Mucosa of descending colon (tissue), 3 donors: ENCODE results near the gene INPP4B. TPM values are rescaled to one million over a fixed set of nuclear protein-coding genes. Genes with fewer than 3 reads are reported as not detected.

Source experiments
- ATAC-seq: fragments of 200-7000 bp; cut with Tn5 transposase; one replicate; pipeline ENCODE4 v1.9.1; 2020; ENCODE audit warnings: mild to moderate bottlenecking, moderate library complexity
- DNase-seq, 3 donors: peaks; one replicate each; pipeline ENCODE4 v3.0.0-alpha.2; 2020
- H3K36me3 ChIP-seq: fragments of 200-600 bp; one replicate; pipeline ENCODE4 v1.8.0; 2021; ENCODE audit warnings: low read depth, mild to moderate bottlenecking
- H3K4me1 ChIP-seq: fragments of 200-600 bp; one replicate; pipeline ENCODE4 v1.8.0; 2021; ENCODE audit warnings: low read depth, mild to moderate bottlenecking
- H3K4me3 ChIP-seq: fragments of 200-600 bp; one replicate; pipeline ENCODE4 v1.8.0; 2021; ENCODE audit warnings: mild to moderate bottlenecking
- H3K9me3 ChIP-seq: fragments of 200-600 bp; one replicate; pipeline ENCODE4 v1.8.0; 2021; ENCODE audit warnings: mild to moderate bottlenecking
- intact Hi-C, 2 donors: fragments of 100-400 bp; cut with DNase I in 1 of 2; cut with micrococcal nuclease in 1 of 2; formaldehyde crosslinking; loops; one replicate each; pipeline versions ENCODE4 v1.11.0 to v1.11.1; 2022; cut with DNase I, micrococcal nuclease
- total RNA-seq, 3 donors: library from RNA; stranded (reverse); fragmentation: NEBNext Ultra II Directional in 2 of 3; extraction: Animal tissue kit (Norgen Biotek cat#: 25700) in 2 of 3; gene quantifications; one replicate each; pipeline versions ENCODE4 v1.2.1 to v1.2.4, GENCODE V29; 2021 to 2023
- TF ChIP-seq, protein P1 (sequence below): fragments of 200-600 bp; IDR thresholded peaks from one replicate; pipeline ENCODE4 v1.8.0; 2022; ENCODE audit warnings: antibody characterized with exemption, mild to moderate bottlenecking
- donor health status: DM: no; HTN: no; CAD: no; lungs with moderate emphysema.
- donor health status: DM: no; HTN: no; CAD: no.
- donor health status: DM: no; HTN: yes; CAD: no.

Gene INPP4B
- total RNA-seq, 3 donors from 2014 or later: 22.2 to 27.3 (median 24.1) TPM

DNA sequence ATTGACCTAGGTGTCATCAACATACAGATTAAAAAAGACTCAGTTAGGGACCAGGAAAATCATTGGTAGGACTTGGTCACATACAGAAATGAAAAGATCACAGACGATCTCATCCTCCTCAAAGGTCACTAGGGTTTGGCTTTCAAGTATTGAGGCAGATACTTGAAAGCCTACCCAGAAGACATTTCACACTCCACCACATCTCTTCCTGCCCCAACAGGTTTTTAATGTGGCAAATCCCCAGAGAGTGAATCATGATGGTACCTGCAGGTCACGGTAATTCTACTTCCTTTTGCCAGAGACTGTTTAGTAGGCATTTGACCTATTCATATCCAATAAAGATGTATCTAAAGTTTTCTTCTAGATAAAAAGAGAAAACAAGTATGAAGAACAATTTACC is 44.1 kb downstream of the INPP4B start:
- intact Hi-C loops: no loop called here
- H3K36me3 ChIP-seq: no peaks in the 10 kb centered on the region
- TF ChIP-seq, protein P1, sequence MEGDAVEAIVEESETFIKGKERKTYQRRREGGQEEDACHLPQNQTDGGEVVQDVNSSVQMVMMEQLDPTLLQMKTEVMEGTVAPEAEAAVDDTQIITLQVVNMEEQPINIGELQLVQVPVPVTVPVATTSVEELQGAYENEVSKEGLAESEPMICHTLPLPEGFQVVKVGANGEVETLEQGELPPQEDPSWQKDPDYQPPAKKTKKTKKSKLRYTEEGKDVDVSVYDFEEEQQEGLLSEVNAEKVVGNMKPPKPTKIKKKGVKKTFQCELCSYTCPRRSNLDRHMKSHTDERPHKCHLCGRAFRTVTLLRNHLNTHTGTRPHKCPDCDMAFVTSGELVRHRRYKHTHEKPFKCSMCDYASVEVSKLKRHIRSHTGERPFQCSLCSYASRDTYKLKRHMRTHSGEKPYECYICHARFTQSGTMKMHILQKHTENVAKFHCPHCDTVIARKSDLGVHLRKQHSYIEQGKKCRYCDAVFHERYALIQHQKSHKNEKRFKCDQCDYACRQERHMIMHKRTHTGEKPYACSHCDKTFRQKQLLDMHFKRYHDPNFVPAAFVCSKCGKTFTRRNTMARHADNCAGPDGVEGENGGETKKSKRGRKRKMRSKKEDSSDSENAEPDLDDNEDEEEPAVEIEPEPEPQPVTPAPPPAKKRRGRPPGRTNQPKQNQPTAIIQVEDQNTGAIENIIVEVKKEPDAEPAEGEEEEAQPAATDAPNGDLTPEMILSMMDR: no peak
- no peaks in the 10 kb centered on the region for H3K4me1 ChIP-seq
- ATAC-seq (no peak), DNase-seq (no peak)
- no peak overlapping the region for H3K4me3 ChIP-seq
- no peaks in the 10 kb centered on the region for H3K9me3 ChIP-seq

DNA sequence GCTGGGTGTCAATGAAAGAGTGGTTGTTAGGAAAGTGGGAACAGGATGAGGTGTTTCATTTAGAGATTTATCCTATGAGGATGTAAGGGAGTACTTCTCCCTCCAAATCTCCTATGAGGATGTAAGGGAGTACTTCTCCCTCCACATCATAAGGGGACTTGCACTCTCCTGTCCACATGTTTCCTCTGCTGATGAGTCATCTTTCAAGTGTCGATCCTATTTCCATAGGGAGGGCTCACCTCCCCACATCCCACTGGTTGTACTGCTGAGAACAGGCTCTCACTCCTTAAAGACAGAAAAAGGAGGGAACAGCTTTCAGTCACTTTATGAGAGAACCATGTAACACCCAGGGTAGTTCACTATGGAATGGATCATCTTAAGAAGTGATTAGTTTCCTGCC is 65.0 kb downstream of the INPP4B start:
- H3K4me1 ChIP-seq: no peaks in the 10 kb centered on the region
- no peaks in the 10 kb centered on the region for H3K9me3 ChIP-seq
- ATAC-seq (no peak), DNase-seq (no peak)
- TF ChIP-seq, protein P1: no peak
- H3K36me3 ChIP-seq: no peaks in the 10 kb centered on the region
- H3K4me3 ChIP-seq: no peak overlapping the region
- intact Hi-C loops: no loop called here

DNA sequence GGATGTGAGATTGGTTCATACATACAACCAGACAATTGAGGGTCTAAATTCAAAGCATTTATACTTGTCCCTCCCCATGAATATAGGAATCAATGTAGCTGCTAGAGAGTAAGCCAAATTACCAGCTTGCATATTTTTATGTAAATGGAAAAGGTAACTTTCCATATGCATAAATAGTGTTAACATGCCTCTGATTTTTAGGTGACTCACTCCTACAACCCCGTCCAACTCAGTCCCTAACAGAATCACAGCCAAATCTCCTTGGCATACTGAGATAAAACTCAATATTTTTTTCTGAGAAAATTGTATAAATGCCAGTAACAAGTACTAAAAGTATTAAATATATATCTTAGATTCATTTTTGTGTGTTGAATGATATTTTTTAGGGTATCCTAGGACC is 67.2 kb downstream of the INPP4B start:
- ATAC-seq (no peak), DNase-seq (no peak)
- Histone ChIP-seq H3K4me1 (no peaks in the 10 kb centered on the region), H3K36me3 (no peaks in the 10 kb centered on the region), H3K4me3 (no peak overlapping the region), H3K9me3 (no peaks in the 10 kb centered on the region)
- TF ChIP-seq, protein P1: no peak
- intact Hi-C loops: no loop called here

DNA sequence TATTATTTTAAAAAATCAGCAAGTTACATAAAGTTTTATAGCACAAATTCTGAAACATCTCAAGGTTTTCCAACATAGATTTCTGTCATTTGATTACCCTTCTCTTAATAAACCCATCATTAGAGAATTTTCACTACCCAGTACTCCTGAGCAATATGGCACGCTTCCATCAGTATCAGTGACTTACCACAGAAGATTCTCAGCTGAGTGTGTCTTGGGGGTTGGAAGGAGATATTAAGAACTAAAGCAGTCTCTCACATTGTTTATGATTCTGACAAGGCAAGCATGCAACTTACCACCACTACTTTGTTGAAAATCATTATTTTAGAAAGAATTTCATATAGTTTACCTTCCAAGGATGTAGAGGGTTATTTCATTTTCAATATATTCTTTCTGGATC is 67.7 kb downstream of the INPP4B start:
- no peak for ATAC-seq
- H3K36me3 ChIP-seq: no peaks in the 10 kb centered on the region
- no peaks in the 10 kb centered on the region for H3K9me3 ChIP-seq
- intact Hi-C loops: no loop called here
- no peak for DNase-seq
- TF ChIP-seq, protein P1: no peak
- no peaks in the 10 kb centered on the region for H3K4me1 ChIP-seq
- no peak overlapping the region for H3K4me3 ChIP-seq

DNA sequence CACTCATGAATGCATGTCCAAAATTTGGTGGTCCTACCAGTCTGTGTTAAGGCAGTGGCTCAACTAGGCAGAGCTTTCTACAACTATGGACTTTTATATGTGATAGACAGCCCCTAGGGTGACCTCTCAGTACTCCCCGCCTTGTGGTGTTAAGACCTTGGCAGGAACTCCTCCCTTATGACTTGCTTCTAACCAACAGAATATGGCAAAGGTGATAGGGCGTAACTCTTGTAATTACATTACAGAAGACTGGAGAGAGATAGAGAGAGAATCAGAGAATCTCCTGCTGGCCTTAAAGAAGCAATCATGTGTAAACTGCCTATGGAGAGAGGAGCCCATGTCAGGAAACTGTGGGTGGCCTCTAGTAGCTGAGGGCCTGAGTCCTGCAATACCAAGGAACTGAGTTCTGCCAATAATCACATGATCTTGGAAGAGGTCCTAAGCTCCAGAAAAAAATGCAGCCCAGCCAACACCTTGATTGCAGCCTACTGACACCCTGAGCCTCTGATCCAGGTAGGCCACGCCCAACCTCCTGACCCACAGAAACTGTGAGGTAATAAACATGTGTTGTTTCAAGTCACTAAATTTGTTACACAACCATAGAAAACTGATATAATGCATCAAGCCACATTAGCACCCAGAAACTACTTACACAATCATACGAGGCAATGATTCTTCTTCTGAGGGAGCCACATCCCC is 68.9 kb downstream of the INPP4B start:
- no peaks in the 10 kb centered on the region for H3K9me3 ChIP-seq
- peak; percentile 69 for ATAC-seq
- H3K36me3 ChIP-seq: no peaks in the 10 kb centered on the region
- TF ChIP-seq, protein P1: no peak
- intact Hi-C loops: no loop called here
- no peak overlapping the region for H3K4me3 ChIP-seq
- no peaks in the 10 kb centered on the region for H3K4me1 ChIP-seq
- peak in 2 of 3 donors; percentile 31 to 57 for DNase-seq

DNA sequence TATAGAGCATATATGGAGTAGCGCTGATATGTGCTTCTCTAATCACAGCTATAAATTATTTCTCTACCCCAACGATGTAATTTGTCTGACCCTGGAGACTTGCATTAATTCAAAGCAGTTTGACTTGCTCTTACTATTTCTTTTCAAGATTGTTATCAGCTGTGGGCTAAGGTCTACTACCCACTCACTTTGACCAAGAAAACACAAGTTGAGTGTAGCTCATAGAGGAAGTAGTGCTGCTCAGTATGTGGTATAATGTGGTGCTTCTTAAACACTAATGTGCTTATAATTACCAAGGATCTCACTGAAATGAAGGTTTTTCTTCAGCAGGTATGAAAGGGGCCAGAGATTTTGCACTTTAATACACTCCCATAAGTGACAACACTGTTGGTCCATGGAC is 70.1 kb downstream of the INPP4B start:
- no peaks in the 10 kb centered on the region for H3K9me3 ChIP-seq
- intact Hi-C loops: no loop called here
- no peak for DNase-seq
- no peaks in the 10 kb centered on the region for H3K4me1 ChIP-seq
- ATAC-seq: no peak
- no peak overlapping the region for H3K4me3 ChIP-seq
- no peaks in the 10 kb centered on the region for H3K36me3 ChIP-seq
- TF ChIP-seq, protein P1: no peak
